K562 (cell line): ENCODE data around the gene TPBGL. TPM values are rescaled to one million over a fixed set of nuclear protein-coding genes. Genes with fewer than 3 reads are reported as not detected.

Source experiments
- ATAC-seq: fragments of 200-7000 bp; cut with Tn5 transposase; 3 replicates; pipeline ENCODE4 v1.9.1; 2020; ENCODE audit warnings: moderate library complexity
- BruUV-seq: library from RNA; stranded (reverse); fragments of 400-500 nt; replicated peaks from 2 replicates; lab custom pipeline; 2021; lab: Mats Ljungman, UMichigan
- CTCF ChIA-PET: fragments of 300-600 bp; formaldehyde crosslinking; extraction: SDS; loops from one replicate; lab custom pipeline; 2021; ENCODE audit warnings: low intra/inter-chr PET ratio; lab: Yijun Ruan, JAX
- POLR2A ChIA-PET: fragments of 300-600, 350-650 bp; sonication (Branson Sonifier 250); formaldehyde crosslinking; extraction: SDS; loops from one replicate; lab custom pipeline; 2021; ENCODE audit warnings: antibody characterized with exemption, inconsistent platforms; lab: Yijun Ruan, JAX
- DNase-seq, 4 experiments: peaks; one replicate each; pipeline versions ENCODE4 v3.0.0 to v3.0.0-alpha.2; 2011 to 2018; ENCODE audit warnings: low spot score in 3 of 4, mixed read lengths in 3 of 4; ENCODE audit errors: extremely low read depth in 1 of 4
- FAIRE-seq: peaks from 2 replicates; lab custom pipeline; 2011; peaks lifted over from hg19 to GRCh38; lab: Jason Lieb, UNC
- H2AFZ ChIP-seq: 2 replicates; pipeline ENCODE4 v1.6.0; 2011; ENCODE audit warnings: low read depth, low read length, control low read depth, inconsistent platforms
- H3K27ac ChIP-seq: fragments of 200-600 bp; 3 replicates; pipeline ENCODE4 v1.8.0; 2011; ENCODE audit warnings: low read depth, mild to moderate bottlenecking, control low read depth, inconsistent platforms, low read length, moderate library complexity, mixed read lengths; ENCODE audit errors: extremely low read depth
- H3K27me3 ChIP-seq, 2 experiments: fragments of 300-600 bp in 1 of 2; 2 replicates in 1 of 2; 3 replicates in 1 of 2; pipeline versions ENCODE4 v1.6.0 to v1.8.0; 2011; ENCODE audit warnings: inconsistent platforms in 2 of 2, low read length in 2 of 2, mild to moderate bottlenecking in 1 of 2, mixed read lengths in 1 of 2, moderate library complexity in 1 of 2; ENCODE audit not compliant: control insufficient read depth in 2 of 2, insufficient read depth in 2 of 2
- H3K36me3 ChIP-seq: fragments of 300-600 bp; 3 replicates; pipeline ENCODE4 v1.8.0; 2011; ENCODE audit warnings: mild to moderate bottlenecking, low read length, inconsistent platforms; ENCODE audit not compliant: control insufficient read depth, insufficient read depth
- H3K4me1 ChIP-seq, 2 experiments: fragments of 200-600 bp in 1 of 2; replicated peaks in 1 of 2; 2 replicates in 1 of 2; 3 replicates in 1 of 2; pipeline versions ENCODE4 v1.5.1 to v1.8.0; 2011; ENCODE audit warnings: inconsistent platforms in 2 of 2, low read length in 2 of 2, mild to moderate bottlenecking in 1 of 2, mixed read lengths in 1 of 2, moderate library complexity in 1 of 2; ENCODE audit not compliant: control insufficient read depth in 2 of 2, insufficient read depth in 2 of 2
- H3K4me2 ChIP-seq: 2 replicates; pipeline ENCODE4 v1.6.1; 2011; ENCODE audit warnings: low read length, control low read depth, inconsistent platforms, mixed read lengths; ENCODE audit not compliant: insufficient read depth
- H3K4me3 ChIP-seq: fragments of 200-600 bp; sonication (generic), shearing (Covaris generic); 2 replicates; pipeline ENCODE4 v1.5.1; 2016; ENCODE audit warnings: control low read depth, inconsistent platforms
- H3K79me2 ChIP-seq: fragments of 200-600 bp; 3 replicates; pipeline ENCODE4 v1.8.0; 2011; ENCODE audit warnings: low read length, inconsistent platforms; ENCODE audit not compliant: control insufficient read depth, insufficient read depth
- H3K9ac ChIP-seq, 2 experiments: 2 replicates each; pipeline versions ENCODE4 v1.6.0 to v1.6.1; 2011; ENCODE audit warnings: low read depth in 2 of 2, low read length in 2 of 2, control low read depth in 1 of 2, inconsistent platforms in 1 of 2, mild to moderate bottlenecking in 1 of 2, mixed read lengths in 1 of 2; ENCODE audit not compliant: insufficient read depth in 1 of 2
- H3K9me1 ChIP-seq: one replicate; pipeline ENCODE4 v1.6.0; 2011; ENCODE audit warnings: inconsistent platforms, mild to moderate bottlenecking, low read length, moderate library complexity; ENCODE audit not compliant: control insufficient read depth, insufficient read depth
- H3K9me3 ChIP-seq: replicated peaks from 2 replicates; pipeline ENCODE4 v1.5.1; 2011; ENCODE audit warnings: low read depth, low read length, inconsistent platforms; ENCODE audit not compliant: control insufficient read depth, insufficient read depth
- H4K20me1 ChIP-seq: replicated peaks from 2 replicates; pipeline ENCODE4 v1.6.1; 2011; ENCODE audit warnings: low read length, inconsistent platforms, mixed read lengths; ENCODE audit not compliant: control insufficient read depth, insufficient read depth
- ARID2 ChIP-seq: fragments of 450-650 bp; IDR thresholded peaks from 2 replicates; pipeline ENCODE4 v1.6.1; 2017; ENCODE audit warnings: antibody characterized with exemption, mild to moderate bottlenecking
- CTBP1 ChIP-seq: fragments of 450-650 bp; IDR thresholded peaks from 2 replicates; pipeline ENCODE4 v1.6.1; 2016; ENCODE audit warnings: borderline replicate concordance
- DNMT1 ChIP-seq: fragments of 450-650 bp; IDR thresholded peaks from 2 replicates; pipeline ENCODE4 v1.6.1; 2016; ENCODE audit warnings: antibody characterized with exemption, mild to moderate bottlenecking
- FOXA3 ChIP-seq, 2 experiments: fragments of 450-650 bp in 1 of 2; sonication (generic) in 1 of 2; formaldehyde crosslinking; IDR thresholded peaks in 1 of 2; conservative IDR thresholded peaks in 1 of 2; 2 replicates each; pipeline versions ENCODE4 v1.4.0 to v1.8.0; 2020 to 2022; ENCODE audit warnings: mild to moderate bottlenecking in 2 of 2, missing genetic modification reagents in 1 of 2
- FOXJ3 ChIP-seq: sonication (generic); formaldehyde crosslinking; IDR thresholded peaks from 2 replicates; pipeline ENCODE4 v1.4.0; 2020; ENCODE audit warnings: mild to moderate bottlenecking, missing genetic modification reagents
- HDAC6 ChIP-seq: IDR thresholded peaks from 2 replicates; pipeline ENCODE4 v1.6.1; 2012; ENCODE audit warnings: low read depth, mild to moderate bottlenecking, control low read depth, inconsistent platforms, low read length, moderate library complexity
- HDGF ChIP-seq: fragments of 450-650 bp; IDR thresholded peaks from 2 replicates; pipeline ENCODE4 v1.6.1; 2016
- KLF1 ChIP-seq: fragments of 450-650 bp; IDR thresholded peaks from 2 replicates; pipeline ENCODE4 v1.6.1; 2016; ENCODE audit warnings: missing genetic modification characterization, missing compliant biosample characterization
- LCOR ChIP-seq: sonication (generic); formaldehyde crosslinking; IDR thresholded peaks from 2 replicates; pipeline ENCODE4 v1.8.0; 2022; ENCODE audit warnings: mild to moderate bottlenecking, missing genetic modification reagents
- PYGO2 ChIP-seq: fragments of 450-650 bp; IDR thresholded peaks from 2 replicates; pipeline ENCODE4 v1.6.1; 2016; ENCODE audit warnings: mild to moderate bottlenecking, missing genetic modification characterization, moderate library complexity, missing compliant biosample characterization
- SMC3 ChIP-seq: conservative IDR thresholded peaks from 2 replicates; pipeline ENCODE4 v1.6.1; 2011; ENCODE audit warnings: low read depth, low read length, improper control_type of control experiment; ENCODE audit not compliant: insufficient read depth
- STAG1 ChIP-seq: sonication (generic); formaldehyde crosslinking; IDR thresholded peaks from 2 replicates; pipeline ENCODE4 v1.5.0; 2020; ENCODE audit warnings: missing genetic modification reagents, borderline replicate concordance
- TSC22D4 ChIP-seq: fragments of 450-650 bp; IDR thresholded peaks from 2 replicates; pipeline ENCODE4 v1.6.1; 2016; ENCODE audit warnings: missing genetic modification characterization, missing biosample characterization, control low read depth
- ZNF586 ChIP-seq: fragments of 450-650 bp; formaldehyde crosslinking; conservative IDR thresholded peaks from 2 replicates; pipeline ENCODE4 v1.4.0; 2020; ENCODE audit warnings: mild to moderate bottlenecking, moderate library complexity
- ZNF644 ChIP-seq: fragments of 200-800 bp; sonication (Bioruptor generic); IDR thresholded peaks from 2 replicates; pipeline ENCODE4 v1.6.1; 2016; ENCODE audit warnings: low read depth, missing genetic modification characterization, missing compliant biosample characterization
- ZNF830 ChIP-seq: fragments of 250-450 bp; sonication (Bioruptor Pico); IDR thresholded peaks from 2 replicates; pipeline ENCODE4 v1.5.0; 2021; ENCODE audit warnings: mild to moderate bottlenecking
- WGBS: fragments of 100-300 bp; shearing (Covaris generic); methylation state at CpG from one replicate; pipeline ENCODE4 v1.1.6; 2016; ENCODE audit warnings: low coverage, mixed read lengths; ENCODE audit not compliant: insufficient coverage; ENCODE audit errors: missing lambda C conversion rate; 5-methylcytosine and 5-hydroxymethylcytosine counted together
- in situ Hi-C: fragments of 300-500 bp; cut with MboI; formaldehyde crosslinking; loops from 4 replicates; pipeline ENCODE4 v1.15.0; 2018; ENCODE audit warnings: inconsistent platforms, mixed read lengths
- intact Hi-C: fragments of 100-400 bp; cut with micrococcal nuclease; formaldehyde crosslinking; loops from 2 replicates; pipeline ENCODE4 v1.14.2; 2022
- polyA plus RNA-seq, 8 experiments: library from polyadenylated mRNA; depleted of rRNA in 4 of 8; stranded (reverse) in 5 of 8; unstranded in 3 of 8; fragments of >200 nt; fragmentation: Nextera tagmentation in 2 of 8; fragmentation: Illumina TruSeq in 1 of 8; extraction: Ambion mirVana in 2 of 8; extraction: Trizol in 1 of 8; gene quantifications; 2 replicates each; pipeline versions ENCODE4 v1.2.1 to v1.2.3, GENCODE V29; 2011 to 2014; ENCODE audit warnings: inconsistent platforms in 1 of 8, missing spikeins in 1 of 8
- total RNA-seq, 7 experiments: library from RNA; depleted of rRNA in 6 of 7; stranded (reverse); fragments of >200 nt in 6 of 7; fragmentation: Illumina TruSeq in 2 of 7; extraction: Trizol in 2 of 7; gene quantifications; 2 replicates each; pipeline versions ENCODE4 v1.2.1 to v1.2.3, GENCODE V29; 2011 to 2021; ENCODE audit warnings: low replicate concordance in 1 of 7
- TF ChIP-seq, protein P1 (sequence below): fragments of 450-650 bp; IDR thresholded peaks from one replicate; pipeline ENCODE4 v1.6.1; 2018; ENCODE audit warnings: mild to moderate bottlenecking, moderate library complexity; ENCODE audit not compliant: partially characterized antibody
- TF ChIP-seq, protein P2 (sequence below): fragments of 250-450 bp; sonication (Bioruptor Pico); IDR thresholded peaks from 2 replicates; pipeline ENCODE4 v1.5.0; 2021
- TF ChIP-seq, protein P3 (sequence below): sonication (generic); formaldehyde crosslinking; IDR thresholded peaks from 2 replicates; pipeline ENCODE4 v1.8.0; 2022; ENCODE audit warnings: missing genetic modification reagents, mild to moderate bottlenecking, moderate library complexity, borderline replicate concordance
- TF ChIP-seq, protein P4 (sequence below): fragments of 250-450 bp; sonication (Bioruptor Pico); IDR thresholded peaks from 2 replicates; pipeline ENCODE4 v1.8.0; 2022; ENCODE audit warnings: moderate library complexity, mild to moderate bottlenecking, inconsistent platforms

Gene TPBGL
- total and polyA plus RNA-seq, 9 of the 15 experiments (the other 6 are each of a cell fraction or from before 2014, with no cell fraction given): 0.04 to 0.11 (median 0.06) TPM; not detected in 6

DNA sequence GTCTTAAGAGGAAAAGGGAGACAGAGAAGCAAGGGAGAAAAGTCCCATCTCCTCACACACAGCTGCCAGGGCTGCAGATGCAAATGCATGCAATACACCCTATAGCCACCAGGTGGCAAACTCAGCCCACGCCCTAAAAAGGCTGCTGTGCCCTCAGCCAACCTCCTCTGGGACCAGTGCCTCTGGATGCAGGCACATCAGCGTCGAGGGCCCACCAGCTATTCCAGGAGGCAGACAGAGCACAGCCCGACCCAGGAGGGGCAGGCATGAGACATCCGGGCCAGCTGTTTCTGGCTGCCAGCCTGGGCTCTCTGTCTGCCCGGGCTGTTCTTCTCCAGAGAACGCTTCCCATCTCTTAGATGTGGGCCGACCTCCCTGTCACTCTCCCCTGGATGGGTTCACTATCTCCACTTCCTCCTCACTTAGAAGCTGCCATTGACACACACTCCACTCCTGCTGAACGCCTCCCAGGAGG lies 39.7 kb downstream of the TPBGL start:
- Histone ChIP-seq H2AFZ (no peak overlapping the region), H3K4me3 (no peak overlapping the region), H3K36me3 (peaks cover 85% of the 10 kb centered on the region), H4K20me1 (peaks cover 2% of the 10 kb centered on the region; the same call in 1 of the 2 replicates), H3K4me1 (peaks cover 0 to 7% of the 10 kb centered on the region in 2 experiments; a peak in 1 of 5 replicates), H3K27me3 (no peaks in the 10 kb centered on the region), H3K9ac (no peak overlapping the region), H3K9me3 (no peaks in the 10 kb centered on the region), H3K27ac (no peak overlapping the region), H3K9me1 (peaks cover 4% of the 10 kb centered on the region), H3K79me2 (no peaks in the 10 kb centered on the region), H3K4me2 (no peak overlapping the region)
- POLR2A ChIA-PET: interaction anchor here (0.9 to 1.3 kb wide), 5 partner anchors 11 to 120 kb away, joined by 3 to 5 read pairs (median 3); no protein-coding TSS in a partner anchor
- CTCF ChIA-PET: interaction anchor here (0.6 to 3.6 kb wide), 8 partner anchors 48 to 252 kb away, joined by 3 to 49 read pairs (median 7); no protein-coding TSS in a partner anchor
- DNase-seq (peak; percentile 80 to 85 (median 84)), FAIRE-seq (peak; percentile 99), ATAC-seq (peak; percentile 97)
- no TSS peak for BruUV-seq
- WGBS: 37% methylated on average over 9 of the region's 9 CpGs
- intact Hi-C loops: loop anchor here (1.0 to 2.0 kb wide), 3 partner anchors 48 to 253 kb away; no protein-coding TSS in a partner anchor
- in situ Hi-C loops: no loop called here
- TF ChIP-seq CTBP1: peak; percentile 69; the same call in 1 of the 2 replicates
- TF ChIP-seq STAG1 (CRISPR knock-in tag): peak; percentile 92
- TF ChIP-seq TSC22D4 (tag): no peak
- TF ChIP-seq PYGO2 (tag): no peak
- TF ChIP-seq HDGF: 0 out of 2 replicates have a peak, but pooled peaks have one; percentile 41
- 0 out of 2 replicates have a peak, but pooled peaks have one; percentile 36 for TF ChIP-seq KLF1 (tag)
- peak; percentile 99 for TF ChIP-seq SMC3
- TF ChIP-seq ZNF586 (CRISPR knock-in tag): no peak
- TF ChIP-seq, protein P1, sequence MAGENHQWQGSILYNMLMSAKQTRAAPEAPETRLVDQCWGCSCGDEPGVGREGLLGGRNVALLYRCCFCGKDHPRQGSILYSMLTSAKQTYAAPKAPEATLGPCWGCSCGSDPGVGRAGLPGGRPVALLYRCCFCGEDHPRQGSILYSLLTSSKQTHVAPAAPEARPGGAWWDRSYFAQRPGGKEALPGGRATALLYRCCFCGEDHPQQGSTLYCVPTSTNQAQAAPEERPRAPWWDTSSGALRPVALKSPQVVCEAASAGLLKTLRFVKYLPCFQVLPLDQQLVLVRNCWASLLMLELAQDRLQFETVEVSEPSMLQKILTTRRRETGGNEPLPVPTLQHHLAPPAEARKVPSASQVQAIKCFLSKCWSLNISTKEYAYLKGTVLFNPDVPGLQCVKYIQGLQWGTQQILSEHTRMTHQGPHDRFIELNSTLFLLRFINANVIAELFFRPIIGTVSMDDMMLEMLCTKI: no peak
- TF ChIP-seq ZNF644 (tag): no peak
- no peak for TF ChIP-seq DNMT1
- no peak for TF ChIP-seq FOXA3 (CRISPR knock-in tag; conservative IDR thresholded peaks at IDR 0.05 in 1 of 2, IDR thresholded peaks at IDR 0.05 in 1 of 2)
- TF ChIP-seq, protein P2, sequence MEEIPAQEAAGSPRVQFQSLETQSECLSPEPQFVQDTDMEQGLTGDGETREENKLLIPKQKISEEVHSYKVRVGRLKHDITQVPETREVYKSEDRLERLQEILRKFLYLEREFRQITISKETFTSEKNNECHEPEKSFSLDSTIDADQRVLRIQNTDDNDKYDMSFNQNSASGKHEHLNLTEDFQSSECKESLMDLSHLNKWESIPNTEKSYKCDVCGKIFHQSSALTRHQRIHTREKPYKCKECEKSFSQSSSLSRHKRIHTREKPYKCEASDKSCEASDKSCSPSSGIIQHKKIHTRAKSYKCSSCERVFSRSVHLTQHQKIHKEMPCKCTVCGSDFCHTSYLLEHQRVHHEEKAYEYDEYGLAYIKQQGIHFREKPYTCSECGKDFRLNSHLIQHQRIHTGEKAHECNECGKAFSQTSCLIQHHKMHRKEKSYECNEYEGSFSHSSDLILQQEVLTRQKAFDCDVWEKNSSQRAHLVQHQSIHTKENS: no peak
- peak; percentile 57; the same call in 1 of the 2 replicates for TF ChIP-seq LCOR (CRISPR knock-in tag)
- TF ChIP-seq, protein P3, sequence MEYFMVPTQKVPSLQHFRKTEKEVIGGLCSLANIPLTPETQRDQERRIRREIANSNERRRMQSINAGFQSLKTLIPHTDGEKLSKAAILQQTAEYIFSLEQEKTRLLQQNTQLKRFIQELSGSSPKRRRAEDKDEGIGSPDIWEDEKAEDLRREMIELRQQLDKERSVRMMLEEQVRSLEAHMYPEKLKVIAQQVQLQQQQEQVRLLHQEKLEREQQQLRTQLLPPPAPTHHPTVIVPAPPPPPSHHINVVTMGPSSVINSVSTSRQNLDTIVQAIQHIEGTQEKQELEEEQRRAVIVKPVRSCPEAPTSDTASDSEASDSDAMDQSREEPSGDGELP: peak; percentile 69; the same call in 1 of the 2 replicates
- no peak for TF ChIP-seq HDAC6
- peak; percentile 81 for TF ChIP-seq ARID2
- TF ChIP-seq FOXJ3 (CRISPR knock-in tag): no peak
- no peak for TF ChIP-seq ZNF830 (CRISPR knock-in tag)
- TF ChIP-seq, protein P4, sequence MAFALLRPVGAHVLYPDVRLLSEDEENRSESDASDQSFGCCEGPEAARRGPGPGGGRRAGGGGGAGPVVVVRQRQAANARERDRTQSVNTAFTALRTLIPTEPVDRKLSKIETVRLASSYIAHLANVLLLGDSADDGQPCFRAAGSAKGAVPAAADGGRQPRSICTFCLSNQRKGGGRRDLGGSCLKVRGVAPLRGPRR (CRISPR knock-in tag): no peak
